ENCODE measurements around the gene SLC22A24.
"Not testable (repeated sequence)": the region's sequence is repeated elsewhere in the genome, so short reads cannot be mapped to it uniquely, and the experiment has no call there.

Gene SLC22A24

GRCh38 chr11:63144121-63144520 lies at the start of gene SLC22A24:
Gene SLC22A24 (minus strand): TSS chr11:63144221. CDS start chr11:63143779, 442 bp downstream.
- DNase-seq (ENCODE audit: low spot score) = no peak

- no peak for DNase-seq (ENCODE audit: low spot score)
Observed at GRCh38 chr11:63180536-63180935, 36.5 kb upstream of the SLC22A24 start.

DNA sequence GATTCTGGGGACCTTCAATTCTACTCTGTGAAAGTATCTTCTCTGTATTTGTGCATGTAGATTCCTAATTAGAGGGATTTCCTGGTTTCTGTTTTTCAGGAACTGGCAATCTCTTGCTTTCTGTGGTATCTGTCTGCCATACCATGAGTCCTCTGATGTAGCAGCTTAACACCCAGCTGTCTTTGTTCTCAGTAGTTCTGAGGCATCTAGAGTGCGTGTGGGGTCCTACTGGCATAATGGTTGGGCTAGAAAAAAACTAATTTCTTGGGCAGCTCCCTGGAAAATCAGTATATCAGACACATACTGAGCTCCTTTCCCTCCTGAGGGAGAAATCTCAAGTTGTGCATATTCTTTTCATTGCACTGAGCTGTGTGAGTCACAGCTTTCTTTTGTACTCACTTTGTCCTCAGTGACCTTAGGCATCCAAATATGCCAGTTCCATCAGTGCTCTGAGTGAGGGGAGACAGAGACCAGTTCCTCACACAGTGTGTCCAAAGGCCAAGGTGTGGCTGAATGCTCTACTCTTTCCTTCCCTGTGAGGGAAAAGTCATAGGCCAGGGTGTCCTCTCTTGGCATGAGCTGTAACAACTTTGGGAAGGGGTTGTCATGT lies 35.5 kb upstream of the SLC22A24 start:
- DNase-seq (ENCODE audit: low spot score) = no peak

GRCh38 chr11:63177872-63178271 lies 33.9 kb upstream of the SLC22A24 start:
- no peak for DNase-seq (ENCODE audit: low spot score)

- DNase-seq (ENCODE audit: low spot score) = no peak
Observed at GRCh38 chr11:63165706-63166310, 21.8 kb upstream of the SLC22A24 start.

GRCh38 chr11:63155794-63156193 lies 11.8 kb upstream of the SLC22A24 start:
- DNase-seq (ENCODE audit: low spot score) = no peak

DNA sequence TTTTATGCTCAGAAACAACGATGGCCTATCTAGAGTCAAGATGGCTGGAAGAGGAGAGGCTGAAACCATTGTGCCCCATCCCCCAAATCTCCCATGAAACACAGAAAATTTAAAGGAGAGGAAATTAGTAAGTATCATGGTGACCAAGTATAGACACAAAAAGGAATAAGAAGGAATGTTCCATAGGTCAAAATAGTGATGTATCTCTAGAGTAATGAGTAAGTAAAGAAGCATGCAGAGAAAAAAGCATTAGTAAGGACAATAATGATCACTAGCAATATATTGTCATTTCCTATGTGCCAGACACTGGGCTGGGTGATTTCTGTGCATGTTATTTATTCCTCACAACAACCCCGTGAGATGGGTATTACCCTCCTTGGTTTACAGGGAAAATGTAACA lies 2.6 kb upstream of the SLC22A24 start:
- no peak for DNase-seq (ENCODE audit: low spot score)

DNA sequence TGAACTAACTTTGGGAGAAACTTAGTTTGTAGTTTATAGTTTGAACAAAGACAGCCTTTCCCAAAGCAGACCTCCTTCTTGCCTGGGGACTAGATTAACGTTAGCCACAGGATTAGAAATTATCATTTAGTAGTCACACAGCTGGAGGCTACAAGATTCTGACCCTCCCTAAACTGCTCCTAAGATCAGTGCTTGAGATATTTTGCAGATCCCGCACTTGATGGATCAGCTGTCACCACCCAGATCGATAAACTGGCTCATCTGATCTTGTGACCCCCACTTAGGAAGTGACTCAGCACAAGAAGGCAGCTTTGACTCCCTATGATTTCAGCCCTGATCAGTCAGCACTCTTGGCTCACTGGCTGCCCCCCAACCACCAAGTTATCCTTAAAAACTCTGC lies 1.6 kb downstream of the SLC22A24 start:
- DNase-seq (ENCODE audit: low spot score) = no peak

DNA sequence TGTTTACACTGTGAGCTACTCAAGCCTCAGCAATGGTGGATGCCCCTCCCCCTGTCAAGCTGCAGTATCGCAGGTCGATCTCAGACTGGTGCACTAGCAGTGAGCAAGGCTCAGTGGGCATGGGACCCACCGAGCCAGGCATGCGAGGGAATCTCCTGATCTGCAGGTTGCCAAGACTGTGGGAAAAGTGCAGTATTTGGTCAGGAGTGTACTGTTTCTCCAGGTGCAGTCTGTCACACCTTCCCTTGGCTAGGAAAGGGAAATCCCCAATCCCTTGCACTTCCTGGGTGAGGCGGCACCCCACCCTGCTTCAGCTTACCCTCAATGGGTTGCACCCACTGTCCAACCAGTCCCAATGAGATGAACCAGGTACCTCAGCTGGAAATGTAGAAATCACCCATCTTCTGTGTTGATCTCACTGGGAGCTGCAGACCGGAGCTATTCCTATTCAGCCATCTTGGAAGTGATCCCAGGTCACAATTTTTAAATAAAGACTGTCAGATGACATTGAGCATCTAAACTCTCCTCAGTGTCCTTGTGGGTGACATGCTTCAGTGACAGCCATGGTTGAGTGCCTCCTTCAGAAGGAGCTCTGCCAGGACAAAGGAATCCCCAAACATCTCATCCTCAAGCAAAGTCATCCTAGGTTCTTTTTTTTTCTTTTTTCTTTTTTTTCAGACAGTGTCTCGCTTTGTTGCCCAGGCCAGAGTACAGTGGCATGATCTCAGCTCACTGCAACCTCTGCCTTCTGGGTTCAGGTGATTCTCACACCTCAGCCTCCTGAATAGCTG lies 10.8 kb downstream of the SLC22A24 start:
- no peak for DNase-seq (ENCODE audit: low spot score)

GRCh38 chr11:63099555-63099954 lies 44.5 kb downstream of the SLC22A24 start:
- DNase-seq (ENCODE audit: low spot score) = no peak

- DNase-seq (ENCODE audit: low spot score) = no peak
Observed at GRCh38 chr11:63080682-63081081, 63.3 kb downstream of the SLC22A24 start.

DNA sequence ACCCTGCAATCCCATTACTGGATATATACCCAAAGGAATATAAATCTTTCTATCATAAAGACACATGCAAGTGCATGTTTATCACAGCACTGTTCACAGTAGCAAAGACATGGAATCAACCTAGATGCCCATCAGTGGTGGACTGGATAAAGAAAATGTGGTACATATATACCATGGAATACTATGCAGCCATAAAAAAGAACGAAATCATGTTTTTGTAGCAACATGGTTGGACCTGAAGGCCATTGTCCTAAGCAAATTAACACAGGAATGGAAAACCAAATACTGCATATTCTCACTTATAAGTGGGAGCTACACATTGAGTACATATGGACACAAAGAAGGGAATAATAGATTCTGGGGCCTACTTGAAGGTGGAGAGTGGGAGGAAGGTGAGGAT lies 97.8 kb downstream of the SLC22A24 start:
- not testable (repeated sequence) for DNase-seq (ENCODE audit: low spot score)

DNA sequence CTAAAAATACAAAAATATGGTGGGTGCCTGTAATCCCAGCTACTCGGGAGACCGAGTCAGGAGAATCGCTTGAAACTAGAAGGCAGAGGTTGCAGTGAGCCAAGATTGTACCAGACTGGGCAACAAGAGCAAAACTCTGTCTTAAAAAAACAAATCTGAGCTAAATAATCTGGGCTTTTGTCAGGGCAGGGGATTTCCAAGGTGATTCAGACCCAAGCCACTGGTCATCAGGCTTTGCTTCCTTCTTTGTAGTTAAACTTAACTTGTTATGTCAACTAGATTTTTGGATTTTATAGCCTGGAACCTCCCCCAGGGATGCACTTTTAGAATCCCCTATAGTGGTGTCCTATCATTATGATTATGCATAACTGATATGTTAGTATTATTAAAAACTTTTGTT lies 101.4 kb downstream of the SLC22A24 start:
- DNase-seq (ENCODE audit: low spot score) = no peak

DNA sequence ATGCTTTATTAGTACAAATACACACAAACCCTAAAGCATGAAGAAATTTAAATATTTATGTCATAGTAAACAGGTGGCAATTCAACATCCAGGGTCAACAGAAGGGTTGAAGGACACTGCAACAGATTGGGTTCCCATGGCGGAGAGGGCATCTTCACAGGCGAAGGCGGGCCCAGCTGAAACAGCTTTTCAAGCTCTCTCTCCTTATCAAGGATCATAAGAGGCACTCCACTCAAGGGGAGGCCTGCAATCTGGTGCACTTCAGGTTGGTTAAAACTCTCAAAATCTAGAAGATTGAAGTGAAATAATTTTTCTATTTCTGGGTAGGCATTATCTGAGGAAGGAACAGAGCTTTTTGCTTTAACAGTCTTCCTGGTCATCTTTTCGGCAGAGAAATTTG lies 111.6 kb downstream of the SLC22A24 start:
- no peak for DNase-seq (ENCODE audit: low spot score)

Data from SW480 (cell line).